Activated T-cell treated with anti-CD3 and anti-CD28 coated beads, Interleukin-2, amount 50 U/mL, for 72 hours (primary cell): ENCODE results near the gene MACO1. TPM values are rescaled to one million over a fixed set of nuclear protein-coding genes. Genes with fewer than 3 reads are reported as not detected.
A peak's percentile ranks its signal among the peaks of the same experiment; 100 is the strongest.

Experiments
- ATAC-seq, 2 donors: fragments of 150-1000 bp; cut with Tn5 transposase; replicated peaks in 1 of 2; 2 replicates each; pipeline ENCODE4 v1.10.0; 2021; ENCODE audit warnings: moderate library complexity in 2 of 2, mild to moderate bottlenecking in 1 of 2
- DNase-seq, 2 donors: peaks; one replicate each; pipeline ENCODE4 v3.0.0; 2021 to 2022; ENCODE audit warnings: mixed read lengths in 1 of 2
- H3K27ac Mint-ChIP-seq: one replicate; pipeline ENCODE4 v1.8.0; 2022; ENCODE audit warnings: mild to moderate bottlenecking, moderate library complexity, mixed read lengths
- H3K27me3 Mint-ChIP-seq: one replicate; pipeline ENCODE4 v1.8.0; 2022; ENCODE audit warnings: low read depth, mixed read lengths
- H3K36me3 Mint-ChIP-seq, 2 donors: one replicate each; pipeline ENCODE4 v1.8.0; 2022; ENCODE audit warnings: mixed read lengths in 2 of 2, mild to moderate bottlenecking in 1 of 2; ENCODE audit not compliant: insufficient read depth in 2 of 2
- H3K4me1 Mint-ChIP-seq: one replicate; pipeline ENCODE4 v1.8.0; 2022; ENCODE audit warnings: low read depth, mixed read lengths
- H3K4me3 Mint-ChIP-seq, 2 donors: one replicate each; pipeline ENCODE4 v1.8.0; 2022; ENCODE audit warnings: mild to moderate bottlenecking in 2 of 2, mixed read lengths in 2 of 2, moderate library complexity in 2 of 2
- H3K9me3 Mint-ChIP-seq, 2 donors: one replicate each; pipeline ENCODE4 v1.8.0; 2022; ENCODE audit warnings: mixed read lengths in 2 of 2
- total RNA-seq, 2 donors: library from RNA; stranded (reverse); gene quantifications; one replicate each; pipeline ENCODE4 v1.2.3, GENCODE V29; 2022

Gene MACO1
- total RNA-seq, 2 donors from 2014 or later: 22.6 to 26.3 TPM

DNA sequence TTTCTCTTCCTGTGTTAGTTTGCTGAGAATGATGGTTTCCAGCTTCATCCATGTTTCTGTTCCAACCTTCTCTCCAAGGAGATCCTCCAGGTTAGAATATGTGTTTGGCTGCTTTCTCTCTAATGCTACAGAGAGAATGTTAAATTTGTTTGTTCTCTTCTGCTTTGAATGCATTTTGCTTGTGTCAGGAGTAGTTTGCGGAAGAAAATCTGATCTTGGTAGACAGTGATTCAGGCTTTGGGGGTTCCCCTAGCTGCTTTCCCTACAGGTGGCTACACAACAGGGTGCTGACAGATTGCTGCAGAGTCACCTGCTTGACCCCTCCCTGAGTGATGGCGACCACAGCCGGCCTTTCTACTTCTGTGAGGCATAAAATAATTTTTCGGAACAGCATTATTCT is 41.8 kb downstream of the MACO1 start:
- Mint-ChIP-seq H3K4me1 (peaks cover 80% of the 10 kb centered on the region), H3K27ac (peak overlapping the region; percentile 71), H3K9me3 (no peaks in the 10 kb centered on the region), H3K27me3 (no peaks in the 10 kb centered on the region), H3K36me3 (peaks cover 0 to 2% of the 10 kb centered on the region in 2 donors), H3K4me3 (peak overlapping the region; percentile 59 to 69)
- ATAC-seq: peak; percentile 46 to 64
- DNase-seq: peak; percentile 12 to 43

DNA sequence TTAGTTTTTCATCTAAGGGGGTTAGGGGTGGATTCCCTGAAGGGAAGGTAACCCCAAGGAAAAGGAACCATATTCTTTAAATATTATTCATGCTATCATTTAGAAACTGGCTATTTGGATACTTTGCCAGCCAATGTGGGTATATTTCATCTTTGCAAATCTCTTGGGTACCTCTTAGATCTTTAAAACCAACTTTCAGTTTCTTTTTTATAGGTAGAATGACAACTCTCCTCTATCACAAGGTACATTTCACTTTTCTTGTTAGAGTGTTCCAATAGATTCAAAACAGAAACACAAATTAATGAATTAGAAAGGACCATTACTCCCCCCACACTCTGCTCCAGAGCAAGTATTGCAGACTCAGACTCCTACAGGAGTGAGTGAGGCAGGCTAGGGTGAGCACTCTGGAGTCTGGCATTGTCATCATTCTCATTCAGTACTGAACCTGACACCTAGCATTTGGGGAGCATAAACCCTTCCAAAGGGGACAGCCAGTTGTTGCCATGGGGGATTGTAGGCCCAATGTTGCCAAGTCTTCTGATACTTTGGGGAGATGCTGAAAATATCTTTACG is 43.0 kb downstream of the MACO1 start:
- Mint-ChIP-seq H3K27me3 (no peaks in the 10 kb centered on the region), H3K9me3 (no peaks in the 10 kb centered on the region), H3K4me3 (peak overlapping the region; percentile 73 to 85), H3K36me3 (no peaks in the 10 kb centered on the region), H3K27ac (peak overlapping the region; percentile 91), H3K4me1 (peaks cover 73% of the 10 kb centered on the region)
- ATAC-seq: peak; percentile 48 to 56
- no peak for DNase-seq

DNA sequence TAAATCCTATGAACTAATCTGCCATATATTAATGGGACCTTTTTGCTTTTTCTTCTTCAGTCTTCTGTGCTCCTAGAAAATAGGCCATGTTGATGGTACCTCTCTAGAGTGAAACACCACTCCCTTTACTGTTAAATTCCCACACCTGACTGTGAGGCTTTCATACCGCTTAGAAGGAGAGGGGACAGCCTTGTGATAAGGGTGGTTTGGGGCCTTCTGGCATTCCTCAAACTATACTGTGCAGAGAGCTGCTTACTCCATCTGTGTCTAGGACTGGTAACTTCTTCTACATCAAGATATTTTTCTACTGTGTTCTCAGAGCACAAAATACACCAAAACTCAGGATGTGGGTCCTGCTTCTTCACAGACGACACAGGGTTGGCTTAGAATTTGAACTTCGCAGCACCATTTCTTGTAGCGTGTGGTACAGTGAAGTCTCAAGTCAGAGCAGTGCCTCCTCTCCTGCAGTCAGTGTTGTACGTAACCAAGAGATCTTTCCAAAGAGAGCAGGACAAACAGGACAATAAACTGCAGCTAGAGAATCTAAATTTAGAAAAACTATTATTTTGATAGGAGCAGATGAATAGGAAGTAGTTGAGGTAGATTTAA is 43.8 kb downstream of the MACO1 start:
- DNase-seq (no peak), ATAC-seq (no peak)
- Mint-ChIP-seq H3K27ac (peak overlapping the region; percentile 91), H3K9me3 (no peaks in the 10 kb centered on the region), H3K27me3 (no peaks in the 10 kb centered on the region), H3K4me3 (peak overlapping the region; percentile 3 to 85), H3K36me3 (no peaks in the 10 kb centered on the region), H3K4me1 (peaks cover 67% of the 10 kb centered on the region)

DNA sequence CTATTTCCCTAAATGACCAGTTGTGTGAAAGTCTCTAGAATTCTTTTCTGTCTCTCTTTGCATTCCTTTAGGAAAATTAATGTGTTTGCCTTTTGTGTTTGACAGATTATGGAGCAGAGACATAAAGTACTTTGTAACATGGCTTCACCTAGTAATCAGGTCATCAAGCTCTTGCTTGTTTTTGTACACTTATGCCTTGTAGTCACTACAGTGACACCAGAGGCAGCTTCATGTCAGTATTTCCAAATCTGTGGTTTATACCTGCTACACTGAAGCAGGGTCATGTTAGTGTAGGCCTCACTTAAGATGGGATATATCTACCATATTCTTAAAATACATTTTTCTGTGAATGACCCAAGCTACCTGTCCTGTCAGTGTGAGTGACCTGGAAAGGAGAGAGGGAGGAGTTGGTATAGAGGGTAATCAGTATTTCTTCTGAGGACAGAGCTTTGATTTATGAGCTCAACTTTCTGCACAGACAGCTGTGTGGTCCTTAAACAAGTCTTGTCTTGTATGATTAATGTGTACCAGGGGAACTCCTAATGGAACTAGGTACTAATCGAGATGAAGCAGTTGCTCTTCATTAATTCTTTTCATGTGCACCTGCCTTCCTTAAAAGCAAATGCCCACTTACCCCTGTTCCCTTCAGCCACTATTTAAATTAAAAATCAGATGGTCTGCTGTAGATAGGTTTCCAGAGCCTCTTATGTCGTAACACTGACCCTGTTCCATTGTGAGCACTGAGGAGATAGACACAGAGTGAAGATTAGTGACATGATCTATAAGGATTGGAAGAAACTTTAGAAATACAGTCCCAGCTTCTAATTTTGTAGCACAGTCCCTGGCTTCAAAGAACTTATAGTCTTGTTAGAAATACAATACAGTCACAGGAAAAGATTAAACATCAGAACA is 45.7 kb downstream of the MACO1 start:
- H3K27ac Mint-ChIP-seq: peak overlapping the region; percentile 74
- no peaks in the 10 kb centered on the region for H3K36me3 Mint-ChIP-seq
- no peaks in the 10 kb centered on the region for H3K9me3 Mint-ChIP-seq
- no peaks in the 10 kb centered on the region for H3K27me3 Mint-ChIP-seq
- H3K4me1 Mint-ChIP-seq: peaks cover 59% of the 10 kb centered on the region
- DNase-seq: no peak
- ATAC-seq: peak; percentile 67 to 72
- peak overlapping the region in 1 of 2 donors; percentile 33 for H3K4me3 Mint-ChIP-seq

DNA sequence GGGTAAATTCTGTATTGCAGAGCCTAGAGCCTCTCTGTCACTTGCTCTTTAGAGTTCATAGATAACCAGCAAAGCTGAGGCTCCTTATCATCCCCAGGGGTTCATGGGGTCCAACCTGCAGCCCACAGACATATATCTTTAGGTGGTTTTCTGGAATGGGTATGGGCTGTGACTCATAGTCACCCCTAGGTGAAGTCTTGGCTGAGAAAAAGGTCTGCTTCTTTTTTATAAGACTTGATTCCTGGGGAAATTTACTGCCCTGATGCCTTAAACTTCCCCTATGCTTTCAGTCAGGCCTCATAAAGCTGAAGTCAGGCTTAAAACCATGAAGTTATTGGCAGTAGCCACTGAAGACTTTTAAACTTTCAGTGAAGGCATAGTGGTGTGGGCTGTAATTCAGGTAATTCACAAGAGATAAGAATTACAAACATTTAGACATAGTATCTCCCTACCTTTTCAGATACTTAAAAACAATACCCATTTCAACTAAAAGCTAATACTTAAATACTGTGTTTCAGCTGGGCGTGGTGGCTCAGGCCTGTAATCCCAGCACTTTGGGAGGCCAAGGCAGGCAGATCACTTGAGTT is 46.8 kb downstream of the MACO1 start:
- peaks cover 57% of the 10 kb centered on the region for H3K4me1 Mint-ChIP-seq
- no peak overlapping the region for H3K4me3 Mint-ChIP-seq
- no peak overlapping the region for H3K27ac Mint-ChIP-seq

DNA sequence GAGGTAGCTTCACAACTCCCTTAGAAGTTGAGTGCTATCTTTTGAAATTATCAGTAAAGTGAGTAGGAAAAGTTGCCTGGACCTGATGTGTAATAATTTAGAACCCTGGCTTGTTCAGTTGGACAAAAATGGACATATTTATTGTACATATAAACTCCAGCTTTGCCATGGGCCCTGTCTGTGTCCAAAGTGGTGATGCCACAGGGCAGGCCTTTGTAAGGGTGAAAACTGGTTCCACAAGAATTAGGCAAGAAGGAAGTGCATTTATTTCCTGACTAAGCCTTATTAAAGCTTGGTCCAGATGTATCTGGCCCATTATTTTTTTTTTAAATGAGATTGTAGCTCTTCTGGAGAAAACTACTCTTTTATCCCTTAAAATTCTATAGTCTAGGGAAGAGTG is 47.9 kb downstream of the MACO1 start:
- ATAC-seq: no peak
- peaks cover 46% of the 10 kb centered on the region for H3K4me1 Mint-ChIP-seq

More for the DNA sequence above, 46.8 kb downstream of the MACO1 start:
- Mint-ChIP-seq H3K27me3 (no peaks in the 10 kb centered on the region), H3K9me3 (no peaks in the 10 kb centered on the region), H3K36me3 (peaks cover 0 to 3% of the 10 kb centered on the region in 2 donors)
- peak; percentile 39 to 55 for ATAC-seq
- DNase-seq: peak in 1 of 2 donors; percentile 10

DNA sequence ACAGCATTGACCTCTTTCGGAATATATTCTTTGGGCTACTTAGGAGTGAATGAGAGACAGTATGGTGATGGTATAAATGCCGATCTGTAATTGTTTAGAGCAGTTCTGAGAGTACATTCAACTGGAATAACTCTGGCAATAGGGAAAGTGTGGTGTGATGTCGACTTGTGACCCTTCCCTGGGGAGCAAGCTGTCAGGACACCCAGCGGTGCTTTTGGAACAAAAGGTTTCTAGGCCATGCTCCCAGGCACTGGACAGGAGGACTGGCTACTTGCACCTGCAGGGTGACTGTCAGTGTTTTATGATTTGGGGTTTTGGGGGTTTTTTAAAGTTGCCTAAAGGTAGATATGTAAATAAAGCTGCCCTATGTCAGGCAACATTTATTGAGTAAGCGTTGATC is 50.9 kb downstream of the MACO1 start:
- no peaks in the 10 kb centered on the region for H3K27me3 Mint-ChIP-seq
- H3K36me3 Mint-ChIP-seq: peaks cover 0 to 3% of the 10 kb centered on the region in 2 donors
- ATAC-seq (no peak), DNase-seq (no peak)
- no peak overlapping the region for H3K4me3 Mint-ChIP-seq
- no peak overlapping the region for H3K27ac Mint-ChIP-seq
- H3K4me1 Mint-ChIP-seq: peaks cover 20% of the 10 kb centered on the region
- H3K9me3 Mint-ChIP-seq: no peaks in the 10 kb centered on the region

More for the DNA sequence above, 47.9 kb downstream of the MACO1 start:
- Mint-ChIP-seq H3K9me3 (no peaks in the 10 kb centered on the region), H3K4me3 (no peak overlapping the region), H3K36me3 (peaks cover 0 to 3% of the 10 kb centered on the region in 2 donors), H3K27ac (no peak overlapping the region), H3K27me3 (no peaks in the 10 kb centered on the region)
- DNase-seq: no peak

DNA sequence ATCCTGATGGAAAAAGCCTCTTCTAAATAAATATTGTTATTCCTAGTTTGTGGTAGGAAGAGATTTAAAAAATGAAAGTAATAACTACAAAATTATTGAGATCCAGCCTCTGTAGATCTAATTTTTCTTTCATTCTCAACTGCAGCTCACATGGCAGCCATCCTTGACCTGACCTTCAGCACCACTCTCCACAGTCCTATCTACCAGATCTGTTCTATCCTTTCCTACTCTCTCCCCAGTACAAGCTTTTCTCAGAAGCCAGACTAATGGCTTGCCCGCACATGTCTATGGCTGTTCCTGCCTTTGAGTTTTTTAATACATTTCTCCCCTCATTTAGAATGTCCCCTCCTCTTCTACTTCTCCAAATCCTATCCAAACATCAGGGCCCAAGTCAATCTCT is 51.5 kb downstream of the MACO1 start:
- Mint-ChIP-seq H3K4me1 (peaks cover 18% of the 10 kb centered on the region), H3K27ac (no peak overlapping the region), H3K4me3 (no peak overlapping the region), H3K9me3 (no peaks in the 10 kb centered on the region), H3K27me3 (no peaks in the 10 kb centered on the region), H3K36me3 (peaks cover 0 to 3% of the 10 kb centered on the region in 2 donors)
- DNase-seq: no peak
- no peak for ATAC-seq

DNA sequence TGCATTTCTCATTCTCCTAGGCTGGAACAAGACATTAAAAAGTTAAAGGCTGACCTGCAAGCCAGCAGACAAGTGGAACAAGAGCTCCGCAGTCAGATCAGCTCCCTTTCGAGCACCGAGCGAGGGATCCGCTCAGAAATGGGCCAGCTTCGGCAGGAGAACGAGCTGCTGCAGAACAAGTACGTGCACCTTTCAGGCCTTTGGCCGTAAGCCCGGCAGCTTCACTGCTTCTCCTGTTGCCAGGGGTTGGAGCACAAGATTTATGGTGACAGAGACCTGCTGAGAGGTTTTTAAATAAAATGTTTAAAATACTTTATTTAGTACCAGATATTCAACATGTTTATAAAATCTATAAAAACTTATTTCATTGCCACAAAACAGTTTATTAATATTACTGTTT is 53.4 kb downstream of the MACO1 start:
- Mint-ChIP-seq H3K27ac (no peak overlapping the region), H3K9me3 (no peaks in the 10 kb centered on the region), H3K4me3 (no peak overlapping the region), H3K4me1 (peaks cover 10% of the 10 kb centered on the region), H3K36me3 (peaks cover 0 to 3% of the 10 kb centered on the region in 2 donors), H3K27me3 (no peaks in the 10 kb centered on the region)
- DNase-seq (no peak), ATAC-seq (no peak)

DNA sequence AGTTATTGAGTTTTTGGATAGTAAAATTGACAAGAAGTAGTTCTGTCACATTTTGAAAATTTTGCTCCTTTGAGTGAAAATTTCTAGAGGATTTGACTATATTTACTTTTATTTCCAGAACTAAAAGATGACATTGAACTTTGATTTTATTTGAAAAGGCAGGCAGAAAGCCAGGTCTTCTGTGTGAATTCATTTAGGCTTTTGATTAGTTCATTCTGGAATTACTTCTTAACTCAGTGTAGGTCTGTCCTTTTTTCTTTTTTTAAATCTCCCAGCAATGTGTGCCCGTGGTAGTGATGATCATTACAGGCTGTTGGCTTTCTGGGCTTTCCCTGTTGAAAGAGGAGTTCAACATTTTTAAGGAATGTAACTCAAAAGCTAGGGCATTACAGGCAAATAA is 53.8 kb downstream of the MACO1 start:
- DNase-seq: no peak
- peaks cover 10% of the 10 kb centered on the region for H3K4me1 Mint-ChIP-seq
- no peaks in the 10 kb centered on the region for H3K27me3 Mint-ChIP-seq
- no peak overlapping the region for H3K4me3 Mint-ChIP-seq
- no peaks in the 10 kb centered on the region for H3K9me3 Mint-ChIP-seq
- peaks cover 0 to 3% of the 10 kb centered on the region in 2 donors for H3K36me3 Mint-ChIP-seq
- ATAC-seq: no peak
- H3K27ac Mint-ChIP-seq: no peak overlapping the region

DNA sequence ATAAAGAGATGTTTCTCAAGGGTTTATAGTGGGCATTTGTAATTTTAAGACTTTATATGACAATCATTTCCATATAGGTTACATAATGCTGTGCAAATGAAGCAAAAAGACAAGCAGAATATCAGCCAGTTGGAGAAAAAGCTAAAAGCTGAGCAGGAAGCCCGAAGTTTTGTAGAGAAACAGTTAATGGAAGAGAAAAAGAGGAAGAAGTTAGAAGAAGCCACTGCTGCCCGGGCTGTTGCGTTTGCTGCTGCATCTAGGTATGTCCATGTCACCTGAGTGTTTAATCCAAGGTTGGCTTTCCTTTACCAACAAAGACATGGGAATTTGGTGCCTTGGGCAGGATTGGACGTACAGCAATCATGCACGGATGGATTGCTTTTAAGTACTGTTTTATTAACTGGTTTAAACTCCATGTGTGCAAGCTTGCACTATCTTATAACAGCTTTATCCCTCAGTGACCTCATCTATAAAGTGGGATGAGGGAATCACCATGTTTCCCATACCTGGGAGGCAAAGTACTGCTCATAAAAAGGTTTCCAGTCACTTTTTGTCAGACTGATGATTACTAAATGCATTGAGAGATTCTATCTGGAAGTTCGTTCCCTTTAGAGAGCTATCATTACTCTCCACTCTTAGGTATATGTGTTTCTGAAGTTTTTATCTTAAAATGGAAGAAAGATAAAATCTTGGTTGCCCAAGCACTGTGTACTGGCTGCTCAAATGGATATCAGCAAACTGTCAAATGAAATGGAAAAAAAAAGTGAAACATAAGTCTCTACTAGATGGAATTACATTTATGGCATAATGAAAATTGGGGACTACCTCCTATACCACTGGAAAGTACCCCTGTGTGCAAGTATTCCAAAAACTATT is 55.1 kb downstream of the MACO1 start:
- Mint-ChIP-seq H3K27ac (peak overlapping the region; percentile 18), H3K36me3 (peaks cover 0 to 7% of the 10 kb centered on the region in 2 donors), H3K9me3 (no peaks in the 10 kb centered on the region), H3K27me3 (no peaks in the 10 kb centered on the region), H3K4me3 (no peak overlapping the region), H3K4me1 (peaks cover 10% of the 10 kb centered on the region)
- no peak for ATAC-seq
- no peak for DNase-seq

DNA sequence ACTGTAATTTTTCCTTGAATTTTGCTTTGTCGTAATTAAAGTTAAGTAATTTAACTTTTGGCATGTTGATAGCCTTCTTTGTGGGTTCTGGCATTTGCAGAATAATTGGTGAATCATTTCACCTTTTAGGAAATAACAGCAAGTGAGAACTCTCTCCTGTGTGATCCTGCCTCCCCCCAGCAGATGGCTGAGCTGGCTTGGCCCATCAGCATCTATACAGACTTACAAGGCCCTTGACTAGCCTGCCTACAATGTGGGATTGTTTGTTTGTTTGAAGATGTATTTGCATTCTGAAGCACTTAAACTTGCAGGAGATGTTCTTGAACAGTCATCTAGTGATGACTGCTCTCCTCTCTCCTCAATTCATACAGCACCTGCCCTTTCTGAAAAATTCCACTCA is 55.9 kb downstream of the MACO1 start:
- Mint-ChIP-seq H3K4me1 (peaks cover 9% of the 10 kb centered on the region), H3K27me3 (no peaks in the 10 kb centered on the region), H3K4me3 (no peak overlapping the region), H3K9me3 (no peaks in the 10 kb centered on the region), H3K27ac (no peak overlapping the region), H3K36me3 (peaks cover 2 to 12% of the 10 kb centered on the region in 2 donors)
- DNase-seq: no peak
- no peak for ATAC-seq
